ENCODE data around the gene EGFLAM. TPM values are rescaled to one million over a fixed set of nuclear protein-coding genes. Genes with fewer than 3 reads are reported as not detected.

Gene EGFLAM
- total and polyA plus RNA-seq, 2 donors (not counting 3 experiments of a cell fraction or from before 2014, with no cell fraction given): 1.2 to 2.7 TPM

DNA sequence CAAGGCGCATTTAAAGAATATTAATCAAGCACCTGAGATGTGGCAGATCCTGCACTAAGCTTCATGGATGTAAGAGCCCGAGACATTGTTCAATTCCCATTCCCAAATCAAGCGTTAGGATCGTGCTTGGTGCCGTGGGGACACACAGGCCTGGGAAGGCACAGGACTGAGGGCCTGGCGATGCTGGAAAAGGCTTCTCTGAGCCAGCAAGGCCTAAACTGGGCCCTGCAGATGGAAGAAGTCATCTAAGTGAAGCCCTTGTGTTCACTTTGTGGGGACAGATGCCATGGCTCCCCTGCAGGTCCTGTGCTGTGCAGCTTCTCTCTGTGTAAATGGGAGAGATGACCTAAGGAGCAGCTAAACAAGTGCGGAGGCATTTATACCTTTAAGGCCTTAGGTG is 214.2 kb downstream of the EGFLAM start:
- intact Hi-C loops (cut with micrococcal nuclease): no loop called here
- Histone ChIP-seq H3K9me3 (replicated peaks; ENCODE audit: control insufficient read depth, insufficient read depth, low read length) (no peaks in the 10 kb centered on the region), H3K27me3 (ENCODE audit: control insufficient read depth in 2 of 2, insufficient read depth in 2 of 2, low read length in 2 of 2) (no peaks in the 10 kb centered on the region), H3K4me3 (replicated peaks in 1 of 3; ENCODE audit: insufficient read depth in 1 of 3, low read depth in 1 of 3, low read length in 3 of 3) (no peak overlapping the region), H3K27ac (ENCODE audit: insufficient read depth, low read depth, low read length) (no peak overlapping the region), H3K36me3 (ENCODE audit: control insufficient read depth in 2 of 2, extremely low read depth in 1 of 2, insufficient read depth in 2 of 2, low read length in 2 of 2) (no peaks in the 10 kb centered on the region), H4K20me1 (replicated peaks; ENCODE audit: control insufficient read depth, extremely low read depth, insufficient read depth, low read length) (no peaks in the 10 kb centered on the region), H3K79me2 (ENCODE audit: control insufficient read depth, insufficient read depth, low read length) (no peaks in the 10 kb centered on the region), H3K9me1 (replicated peaks; ENCODE audit: control insufficient read depth, extremely low read depth, insufficient read depth, low read length) (no peaks in the 10 kb centered on the region), H3K4me1 (ENCODE audit: control insufficient read depth, extremely low read depth, insufficient read depth, low read length) (peaks cover 18% of the 10 kb centered on the region), H3K4me2 (ENCODE audit: insufficient read depth, low read length) (no peak overlapping the region), H3K9ac (replicated peaks; ENCODE audit: extremely low read depth, insufficient read depth, low read length) (no peak overlapping the region), H2AFZ (ENCODE audit: low read depth, low read length) (no peak overlapping the region)
- DNase-seq (ENCODE audit: low read depth, low spot score) (no peak), FAIRE-seq (no peak)
- BruUV-seq (replicated peaks): no TSS peak
- CTCF ChIA-PET: interaction anchor here (0.8 to 4.0 kb wide), 5 partner anchors 12 to 338 kb away, joined by 3 to 24 read pairs (median 3); no protein-coding TSS in a partner anchor
- dilution Hi-C loops (cut with MboI; ENCODE audit: extremely low pct_ligation_motif_present, low sequenced_read_pairs): no loop called here
- no peak for TF ChIP-seq FOS (IDR thresholded peaks at IDR 0.05; ENCODE audit: borderline replicate concordance, insufficient read depth, low read length)
- no peak for TF ChIP-seq GATA2 (IDR thresholded peaks at IDR 0.05; ENCODE audit: insufficient read depth, insufficient read length, low read depth, low read length)
- POLR2A ChIA-PET: no interaction called here

DNA sequence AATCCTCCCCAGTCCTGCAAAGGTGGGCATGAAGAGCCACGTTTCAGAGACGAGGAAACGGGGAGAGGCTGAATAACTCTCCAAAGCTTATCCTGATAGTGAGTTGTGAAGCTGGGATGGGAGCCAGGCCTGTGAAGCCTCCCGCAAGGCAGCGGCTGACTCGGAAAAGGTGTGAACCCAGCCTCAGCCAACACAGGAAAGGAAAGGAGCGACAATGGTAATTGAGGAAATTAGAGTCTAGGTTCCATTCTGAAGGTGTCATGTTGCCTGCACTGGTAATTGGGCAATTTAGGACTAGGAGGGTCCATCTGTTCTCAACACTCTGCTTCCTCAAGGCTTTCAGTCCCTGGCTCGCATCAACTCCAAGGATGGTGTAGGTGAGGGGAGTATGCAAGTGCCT is 214.6 kb downstream of the EGFLAM start:
- CTCF ChIA-PET: interaction anchor here (0.8 to 4.0 kb wide), 5 partner anchors 30 to 337 kb away, joined by 3 to 24 read pairs (median 5); no protein-coding TSS in a partner anchor
- POLR2A ChIA-PET: no interaction called here

More for the DNA sequence above, 214.6 kb downstream of the EGFLAM start:
- dilution Hi-C loops (cut with MboI; ENCODE audit: extremely low pct_ligation_motif_present, low sequenced_read_pairs) (no loop called here), intact Hi-C loops (cut with micrococcal nuclease) (no loop called here)
- H3K4me1 ChIP-seq (ENCODE audit: control insufficient read depth, extremely low read depth, insufficient read depth, low read length): peaks cover 13% of the 10 kb centered on the region
- H4K20me1 ChIP-seq (replicated peaks; ENCODE audit: control insufficient read depth, extremely low read depth, insufficient read depth, low read length): no peaks in the 10 kb centered on the region
- no peaks in the 10 kb centered on the region for H3K9me1 ChIP-seq (replicated peaks; ENCODE audit: control insufficient read depth, extremely low read depth, insufficient read depth, low read length)
- no peak overlapping the region for H3K9ac ChIP-seq (replicated peaks; ENCODE audit: extremely low read depth, insufficient read depth, low read length)
- H3K27me3 ChIP-seq (ENCODE audit: control insufficient read depth in 2 of 2, insufficient read depth in 2 of 2, low read length in 2 of 2): no peaks in the 10 kb centered on the region
- no peaks in the 10 kb centered on the region for H3K36me3 ChIP-seq (ENCODE audit: control insufficient read depth in 2 of 2, extremely low read depth in 1 of 2, insufficient read depth in 2 of 2, low read length in 2 of 2)
- H2AFZ ChIP-seq (ENCODE audit: low read depth, low read length): peak overlapping the region; percentile 14
- TF ChIP-seq EZH2 (IDR thresholded peaks at IDR 0.05; ENCODE audit: borderline replicate concordance, low read depth, low read length, severe bottlenecking): no peak
- TF ChIP-seq GATA2 (IDR thresholded peaks at IDR 0.05; ENCODE audit: insufficient read depth, insufficient read length, low read depth, low read length): no peak
- TF ChIP-seq POLR2A (IDR thresholded peaks at IDR 0.05; ENCODE audit: low read depth, low read length): no peak
- TF ChIP-seq FOS (IDR thresholded peaks at IDR 0.05; ENCODE audit: borderline replicate concordance, insufficient read depth, low read length): no peak
- TF ChIP-seq, protein P1, sequence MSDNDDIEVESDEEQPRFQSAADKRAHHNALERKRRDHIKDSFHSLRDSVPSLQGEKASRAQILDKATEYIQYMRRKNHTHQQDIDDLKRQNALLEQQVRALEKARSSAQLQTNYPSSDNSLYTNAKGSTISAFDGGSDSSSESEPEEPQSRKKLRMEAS (IDR thresholded peaks at IDR 0.05; ENCODE audit: insufficient read depth, insufficient read length): no peak
- no peak for TF ChIP-seq MYC (IDR thresholded peaks at IDR 0.05; ENCODE audit: low read depth, low read length)
- TF ChIP-seq POLR2AphosphoS5 (IDR thresholded peaks at IDR 0.05; ENCODE audit: insufficient read depth, low read depth, low read length): no peak
- TF ChIP-seq, protein P2, sequence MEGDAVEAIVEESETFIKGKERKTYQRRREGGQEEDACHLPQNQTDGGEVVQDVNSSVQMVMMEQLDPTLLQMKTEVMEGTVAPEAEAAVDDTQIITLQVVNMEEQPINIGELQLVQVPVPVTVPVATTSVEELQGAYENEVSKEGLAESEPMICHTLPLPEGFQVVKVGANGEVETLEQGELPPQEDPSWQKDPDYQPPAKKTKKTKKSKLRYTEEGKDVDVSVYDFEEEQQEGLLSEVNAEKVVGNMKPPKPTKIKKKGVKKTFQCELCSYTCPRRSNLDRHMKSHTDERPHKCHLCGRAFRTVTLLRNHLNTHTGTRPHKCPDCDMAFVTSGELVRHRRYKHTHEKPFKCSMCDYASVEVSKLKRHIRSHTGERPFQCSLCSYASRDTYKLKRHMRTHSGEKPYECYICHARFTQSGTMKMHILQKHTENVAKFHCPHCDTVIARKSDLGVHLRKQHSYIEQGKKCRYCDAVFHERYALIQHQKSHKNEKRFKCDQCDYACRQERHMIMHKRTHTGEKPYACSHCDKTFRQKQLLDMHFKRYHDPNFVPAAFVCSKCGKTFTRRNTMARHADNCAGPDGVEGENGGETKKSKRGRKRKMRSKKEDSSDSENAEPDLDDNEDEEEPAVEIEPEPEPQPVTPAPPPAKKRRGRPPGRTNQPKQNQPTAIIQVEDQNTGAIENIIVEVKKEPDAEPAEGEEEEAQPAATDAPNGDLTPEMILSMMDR (IDR thresholded peaks at IDR 0.05; ENCODE audit: extremely low read depth in 1 of 2, insufficient read depth in 1 of 2, low read depth in 1 of 2, low read length in 2 of 2): no peak
- TF ChIP-seq JUN (IDR thresholded peaks at IDR 0.05; ENCODE audit: borderline replicate concordance, insufficient read depth, insufficient read length, low read depth): no peak
- no peak overlapping the region for H3K4me2 ChIP-seq (ENCODE audit: insufficient read depth, low read length)
- no peak overlapping the region for H3K27ac ChIP-seq (ENCODE audit: insufficient read depth, low read depth, low read length)
- H3K79me2 ChIP-seq (ENCODE audit: control insufficient read depth, insufficient read depth, low read length): no peaks in the 10 kb centered on the region
- no peak overlapping the region for H3K4me3 ChIP-seq (replicated peaks in 1 of 3; ENCODE audit: insufficient read depth in 1 of 3, low read depth in 1 of 3, low read length in 3 of 3)
- DNase-seq (ENCODE audit: low read depth, low spot score): peak; percentile 37
- no TSS peak for BruUV-seq (replicated peaks)
- FAIRE-seq: no peak
- H3K9me3 ChIP-seq (replicated peaks; ENCODE audit: control insufficient read depth, insufficient read depth, low read length): no peaks in the 10 kb centered on the region
